ENCODE data around the gene USP1. TPM values are rescaled to one million over a fixed set of nuclear protein-coding genes. Genes with fewer than 3 reads are reported as not detected.

Gene USP1, protein sequence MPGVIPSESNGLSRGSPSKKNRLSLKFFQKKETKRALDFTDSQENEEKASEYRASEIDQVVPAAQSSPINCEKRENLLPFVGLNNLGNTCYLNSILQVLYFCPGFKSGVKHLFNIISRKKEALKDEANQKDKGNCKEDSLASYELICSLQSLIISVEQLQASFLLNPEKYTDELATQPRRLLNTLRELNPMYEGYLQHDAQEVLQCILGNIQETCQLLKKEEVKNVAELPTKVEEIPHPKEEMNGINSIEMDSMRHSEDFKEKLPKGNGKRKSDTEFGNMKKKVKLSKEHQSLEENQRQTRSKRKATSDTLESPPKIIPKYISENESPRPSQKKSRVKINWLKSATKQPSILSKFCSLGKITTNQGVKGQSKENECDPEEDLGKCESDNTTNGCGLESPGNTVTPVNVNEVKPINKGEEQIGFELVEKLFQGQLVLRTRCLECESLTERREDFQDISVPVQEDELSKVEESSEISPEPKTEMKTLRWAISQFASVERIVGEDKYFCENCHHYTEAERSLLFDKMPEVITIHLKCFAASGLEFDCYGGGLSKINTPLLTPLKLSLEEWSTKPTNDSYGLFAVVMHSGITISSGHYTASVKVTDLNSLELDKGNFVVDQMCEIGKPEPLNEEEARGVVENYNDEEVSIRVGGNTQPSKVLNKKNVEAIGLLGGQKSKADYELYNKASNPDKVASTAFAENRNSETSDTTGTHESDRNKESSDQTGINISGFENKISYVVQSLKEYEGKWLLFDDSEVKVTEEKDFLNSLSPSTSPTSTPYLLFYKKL
- 39.8 and 71.3 TPM in 2 replicates for total RNA-seq (2014; rRNA removed; shearing (Covaris generic); ENCODE audit: low replicate concordance)

- peak within 1 kb of the TSS; percentile 94 for H3K4me3 ChIP-seq
- peak; percentile 99 for DNase-seq
- H3K36me3 ChIP-seq: peaks cover 17% of the 10 kb centered on the region
- no peaks in the 10 kb centered on the region; the same call in 1 of the 2 replicates for H3K9me3 ChIP-seq
- H3K27me3 ChIP-seq: no peaks in the 10 kb centered on the region
Observed at GRCh38 chr1:62436466-62437272, at the start of gene USP1. TSS of gene USP1 (plus strand) at chr1:62437049. CDS start at chr1:62439868, 2,819 bp downstream.

GRCh38 chr1:62389531-62389930 lies 47.3 kb upstream of the USP1 start:
- no peak for DNase-seq
- Histone ChIP-seq H3K27me3 (no peaks in the 10 kb centered on the region), H3K9me3 (no peaks in the 10 kb centered on the region), H3K4me3 (no peak overlapping the region), H3K36me3 (no peaks in the 10 kb centered on the region)

GRCh38 chr1:62390071-62390470 lies 46.8 kb upstream of the USP1 start:
- DNase-seq: no peak
- Histone ChIP-seq H3K27me3 (no peaks in the 10 kb centered on the region), H3K4me3 (no peak overlapping the region), H3K36me3 (no peaks in the 10 kb centered on the region), H3K9me3 (no peaks in the 10 kb centered on the region)

DNA sequence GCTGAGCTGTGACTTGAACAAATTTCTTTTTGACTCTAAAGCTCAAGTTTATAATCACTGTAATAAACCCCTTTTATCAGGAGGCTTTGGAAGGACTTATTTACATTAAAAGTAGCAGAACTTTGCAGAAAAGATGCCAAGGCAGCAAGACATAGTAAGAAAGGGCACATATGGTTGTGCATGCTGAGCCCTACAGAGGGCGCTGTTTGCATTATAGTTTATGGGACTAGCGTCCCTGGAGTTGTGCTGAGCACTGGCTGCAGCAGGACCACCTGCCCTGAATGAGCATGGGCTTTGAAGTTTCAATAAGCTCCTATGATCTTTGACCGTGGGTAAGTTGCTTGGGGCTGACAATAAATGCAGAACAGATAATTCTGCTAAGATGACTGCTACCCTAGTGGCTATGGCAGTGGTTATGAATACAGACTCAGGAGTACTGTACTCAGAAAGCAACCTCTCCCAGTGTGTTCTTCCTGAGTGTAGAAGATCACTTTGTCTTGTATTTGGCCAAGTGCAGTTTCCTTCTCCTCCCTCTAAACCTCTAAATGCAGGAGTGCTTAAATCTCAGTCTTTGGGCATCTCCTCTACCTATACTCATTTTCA lies 45.4 kb upstream of the USP1 start:
- no peaks in the 10 kb centered on the region for H3K9me3 ChIP-seq
- no peak overlapping the region for H3K4me3 ChIP-seq
- no peak for DNase-seq

GRCh38 chr1:62392951-62393350 lies 43.9 kb upstream of the USP1 start:
- no peak for DNase-seq
- no peaks in the 10 kb centered on the region for H3K9me3 ChIP-seq
- no peaks in the 10 kb centered on the region for H3K36me3 ChIP-seq
- no peaks in the 10 kb centered on the region for H3K27me3 ChIP-seq
- H3K4me3 ChIP-seq: no peak overlapping the region

More for the DNA sequence above, 45.4 kb upstream of the USP1 start:
- Histone ChIP-seq H3K27me3 (no peaks in the 10 kb centered on the region), H3K36me3 (no peaks in the 10 kb centered on the region)

DNA sequence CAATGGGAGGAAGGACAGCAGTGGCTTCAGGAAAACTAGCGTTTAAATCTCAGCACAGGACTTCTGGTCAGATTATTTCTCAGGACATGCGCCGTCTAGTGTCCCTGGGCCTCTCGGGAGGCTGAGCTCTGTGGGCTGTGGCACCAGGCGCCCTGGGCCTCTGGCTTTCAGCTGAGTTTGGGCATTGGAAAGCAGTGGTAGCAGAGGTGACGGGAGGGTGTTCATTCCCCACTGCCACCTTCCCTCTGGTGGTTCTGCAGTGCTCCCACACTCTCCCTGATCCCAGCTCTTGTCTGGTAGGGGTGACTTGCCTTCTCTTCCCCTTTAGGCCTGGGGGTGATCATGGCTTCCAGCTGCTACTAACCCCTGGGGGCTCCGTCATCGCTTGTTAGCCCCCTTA lies 42.2 kb upstream of the USP1 start:
- no peaks in the 10 kb centered on the region for H3K9me3 ChIP-seq
- H3K27me3 ChIP-seq: no peaks in the 10 kb centered on the region
- H3K4me3 ChIP-seq: no peak overlapping the region
- H3K36me3 ChIP-seq: no peaks in the 10 kb centered on the region
- DNase-seq: no peak

DNA sequence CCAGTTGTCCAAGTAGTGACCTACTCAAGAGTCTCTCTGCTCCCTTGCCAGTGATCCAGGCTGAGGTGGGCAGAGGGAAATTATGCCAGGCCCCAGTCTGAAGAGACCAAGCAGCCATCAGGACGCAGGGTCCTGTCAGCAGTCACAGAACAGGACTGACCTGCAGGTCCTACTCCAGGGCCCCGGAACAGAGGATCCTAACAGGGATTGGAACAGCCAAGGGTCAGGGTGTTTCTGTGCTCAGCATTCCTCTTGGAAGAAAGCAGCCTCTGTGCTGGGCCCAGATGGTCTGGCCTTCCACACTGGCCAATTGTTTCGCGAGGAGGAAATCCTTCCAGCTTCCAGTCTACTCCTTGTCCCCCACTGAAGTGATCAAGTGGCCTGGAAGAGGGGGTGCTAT lies 41.6 kb upstream of the USP1 start:
- Histone ChIP-seq H3K27me3 (no peaks in the 10 kb centered on the region), H3K9me3 (no peaks in the 10 kb centered on the region), H3K4me3 (no peak overlapping the region), H3K36me3 (no peaks in the 10 kb centered on the region)
- DNase-seq: no peak

GRCh38 chr1:62396871-62397270 lies 40.0 kb upstream of the USP1 start:
- DNase-seq: no peak
- Histone ChIP-seq H3K27me3 (no peaks in the 10 kb centered on the region), H3K36me3 (no peaks in the 10 kb centered on the region), H3K9me3 (no peaks in the 10 kb centered on the region), H3K4me3 (no peak overlapping the region)

- Histone ChIP-seq H3K36me3 (no peaks in the 10 kb centered on the region), H3K9me3 (no peaks in the 10 kb centered on the region), H3K27me3 (no peaks in the 10 kb centered on the region), H3K4me3 (no peak overlapping the region)
- DNase-seq: no peak
Observed at GRCh38 chr1:62397301-62397700, 39.5 kb upstream of the USP1 start.

DNA sequence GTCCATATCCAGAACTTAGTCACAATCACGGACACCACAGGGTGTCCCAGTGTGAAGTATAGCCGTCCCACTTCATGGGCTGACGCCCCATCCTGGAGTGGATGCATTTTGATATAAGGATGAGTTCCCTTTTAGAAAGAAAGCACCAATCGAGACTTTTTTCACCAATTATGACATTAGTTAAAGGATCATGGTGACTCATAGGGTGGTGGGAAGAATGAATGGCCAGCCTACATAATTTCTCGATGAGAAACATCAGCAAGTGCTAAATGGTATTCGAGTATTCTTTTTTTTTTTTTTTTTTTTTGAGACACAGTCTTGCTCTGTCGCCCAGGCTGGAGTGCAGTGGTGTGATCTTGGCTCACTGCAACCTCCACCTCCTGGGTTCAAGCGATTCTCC lies 38.5 kb upstream of the USP1 start:
- no peaks in the 10 kb centered on the region for H3K36me3 ChIP-seq
- H3K27me3 ChIP-seq: no peaks in the 10 kb centered on the region
- H3K4me3 ChIP-seq: no peak overlapping the region
- no peak for DNase-seq
- H3K9me3 ChIP-seq: no peaks in the 10 kb centered on the region

GRCh38 chr1:62401034-62401760 lies 35.7 kb upstream of the USP1 start:
- no peaks in the 10 kb centered on the region for H3K9me3 ChIP-seq
- H3K4me3 ChIP-seq: no peak overlapping the region
- no peak for DNase-seq
- no peaks in the 10 kb centered on the region for H3K27me3 ChIP-seq
- H3K36me3 ChIP-seq: no peaks in the 10 kb centered on the region

GRCh38 chr1:62405247-62405646 lies 31.6 kb upstream of the USP1 start:
- no peaks in the 10 kb centered on the region for H3K9me3 ChIP-seq
- H3K27me3 ChIP-seq: no peaks in the 10 kb centered on the region
- H3K4me3 ChIP-seq: no peak overlapping the region
- H3K36me3 ChIP-seq: no peaks in the 10 kb centered on the region
- DNase-seq: no peak

DNA sequence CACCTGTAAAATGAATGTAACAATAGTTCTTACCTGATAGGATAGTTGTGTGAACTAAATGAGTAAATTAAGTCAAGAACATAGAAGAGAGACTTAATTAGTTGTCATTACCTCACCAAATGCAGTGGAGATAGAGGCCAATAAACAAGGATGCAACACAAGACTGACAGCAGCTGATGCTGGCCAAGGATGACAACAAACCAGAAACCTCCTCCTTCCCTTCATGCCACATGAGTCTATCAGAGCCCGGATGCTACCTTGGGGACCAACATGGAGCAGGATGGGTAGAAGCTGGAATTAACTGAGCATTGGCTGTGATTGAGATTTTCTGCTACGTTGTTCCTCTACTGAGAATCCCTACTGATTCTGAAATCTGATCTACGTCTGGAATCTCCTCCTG lies 30.3 kb upstream of the USP1 start:
- no peaks in the 10 kb centered on the region for H3K27me3 ChIP-seq
- DNase-seq: no peak
- no peaks in the 10 kb centered on the region for H3K9me3 ChIP-seq
- H3K4me3 ChIP-seq: no peak overlapping the region
- H3K36me3 ChIP-seq: no peaks in the 10 kb centered on the region

- Histone ChIP-seq H3K36me3 (no peaks in the 10 kb centered on the region), H3K27me3 (no peaks in the 10 kb centered on the region), H3K9me3 (no peaks in the 10 kb centered on the region), H3K4me3 (no peak overlapping the region)
- DNase-seq: no peak
Observed at GRCh38 chr1:62407398-62408009, 29.3 kb upstream of the USP1 start.

DNA sequence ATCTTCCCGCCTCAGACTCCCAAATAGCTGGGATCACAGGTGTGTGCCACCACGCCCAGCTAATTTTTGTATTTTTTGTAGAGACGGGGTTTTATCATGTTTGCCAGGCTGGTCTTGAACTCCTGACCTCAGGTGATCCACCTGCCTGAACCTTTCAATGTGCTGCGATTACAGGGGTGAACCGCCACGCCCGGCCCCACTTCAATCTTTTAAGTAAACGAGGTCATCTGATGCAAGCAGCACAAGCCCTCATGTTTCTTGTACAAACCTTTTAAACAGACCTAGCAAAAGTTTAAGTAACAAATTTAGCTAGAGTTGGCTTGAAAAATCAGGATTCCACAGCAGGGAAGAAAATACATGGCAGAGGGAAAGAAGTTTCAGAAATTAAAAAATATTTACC lies 21.2 kb upstream of the USP1 start:
- no peaks in the 10 kb centered on the region for H3K9me3 ChIP-seq
- no peak overlapping the region for H3K4me3 ChIP-seq
- no peaks in the 10 kb centered on the region for H3K36me3 ChIP-seq
- DNase-seq: no peak
- H3K27me3 ChIP-seq: no peaks in the 10 kb centered on the region
